GM12874 (cell line): Measurements from ENCODE around the gene ZNF787.
A peak's percentile ranks its signal among the peaks of the same experiment; 100 is the strongest.

Experiments used
- CTCF ChIP-seq: IDR thresholded peaks from 2 replicates; pipeline ENCODE4 v1.5.1; 2011; ENCODE audit warnings: low read depth, mild to moderate bottlenecking, control low read depth, low read length, moderate library complexity; ENCODE audit not compliant: insufficient read depth

ZNF787 gene

GRCh38 chr19:56084835-56085536 lies 36.1 kb downstream of the ZNF787 start:
- no peak for TF ChIP-seq CTCF

GRCh38 chr19:56083668-56084067 lies 37.4 kb downstream of the ZNF787 start:
- no peak for TF ChIP-seq CTCF

- peak; percentile 72 for TF ChIP-seq CTCF
Measured at GRCh38 chr19:56080669-56081401, 40.3 kb downstream of the ZNF787 start.

- no peak for TF ChIP-seq CTCF
Measured at GRCh38 chr19:56079609-56080008, 41.5 kb downstream of the ZNF787 start.

- peak; percentile 71 for TF ChIP-seq CTCF
Measured at GRCh38 chr19:56076498-56076897, 44.6 kb downstream of the ZNF787 start.

- TF ChIP-seq CTCF: no peak
Measured at GRCh38 chr19:56071151-56071550, 49.9 kb downstream of the ZNF787 start.

- no peak for TF ChIP-seq CTCF
Measured at GRCh38 chr19:56069642-56070041, 51.5 kb downstream of the ZNF787 start.
